DND-41 (cell line): ENCODE data around the gene DHRS4L2.

ENCODE experiments used
- ATAC-seq: fragments of 200-7000 bp; cut with Tn5 transposase; 3 replicates; pipeline ENCODE4 v1.9.1; 2021; ENCODE audit warnings: low read depth; ENCODE audit not compliant: insufficient read depth
- DNase-seq: peaks from one replicate; pipeline ENCODE4 v3.0.0-alpha.2; 2020
- H2AFZ ChIP-seq: 2 replicates; pipeline ENCODE4 v1.6.0; 2012; ENCODE audit warnings: low read depth, low read length
- H3K27ac ChIP-seq: 2 replicates; pipeline ENCODE4 v1.5.1; 2012; ENCODE audit warnings: low read length, inconsistent platforms
- H3K27me3 ChIP-seq: fragments of 200-600 bp; sonication (generic); 2 replicates; pipeline ENCODE4 v1.6.0; 2012; ENCODE audit warnings: low read length, mild to moderate bottlenecking, inconsistent platforms; ENCODE audit not compliant: insufficient read depth, poor library complexity
- H3K36me3 ChIP-seq: 2 replicates; pipeline ENCODE4 v1.5.1; 2012; ENCODE audit warnings: low read length, inconsistent platforms; ENCODE audit not compliant: insufficient read depth
- H3K4me1 ChIP-seq: 2 replicates; pipeline ENCODE4 v1.5.1; 2012; ENCODE audit warnings: mild to moderate bottlenecking, low read length; ENCODE audit not compliant: insufficient read depth
- H3K4me2 ChIP-seq: 2 replicates; pipeline ENCODE4 v1.6.0; 2012; ENCODE audit warnings: mild to moderate bottlenecking, moderate library complexity, low read length, inconsistent platforms; ENCODE audit not compliant: insufficient read depth
- H3K4me3 ChIP-seq, 2 experiments: fragments of 200-600 bp in 1 of 2; shearing (Covaris generic) in 1 of 2; 2 replicates each; pipeline ENCODE4 v1.5.1; 2012 to 2016; ENCODE audit warnings: inconsistent platforms in 2 of 2, low read length in 2 of 2, mild to moderate bottlenecking in 2 of 2, low read depth in 1 of 2, moderate library complexity in 1 of 2
- H3K79me2 ChIP-seq: 2 replicates; pipeline ENCODE4 v1.6.0; 2012; ENCODE audit warnings: low read length, inconsistent platforms; ENCODE audit not compliant: insufficient read depth
- H3K9ac ChIP-seq: 2 replicates; pipeline ENCODE4 v1.6.0; 2012; ENCODE audit warnings: low read depth, mild to moderate bottlenecking, inconsistent platforms, low read length, moderate library complexity
- H3K9me3 ChIP-seq: 2 replicates; pipeline ENCODE4 v1.5.1; 2012; ENCODE audit warnings: low read length, moderate library complexity, mild to moderate bottlenecking, inconsistent platforms; ENCODE audit not compliant: insufficient read depth, severe bottlenecking
- H4K20me1 ChIP-seq: 2 replicates; pipeline ENCODE4 v1.6.0; 2012; ENCODE audit warnings: low read length; ENCODE audit not compliant: insufficient read depth
- EZH2 ChIP-seq: IDR thresholded peaks from 3 replicates; pipeline ENCODE4 v1.6.1; 2012; ENCODE audit warnings: borderline replicate concordance, low read depth, mild to moderate bottlenecking, moderate library complexity, low read length, inconsistent platforms; ENCODE audit not compliant: severe bottlenecking
- TF ChIP-seq, protein P1 (sequence below): IDR thresholded peaks from 2 replicates; pipeline ENCODE4 v1.5.1; 2012; ENCODE audit warnings: borderline replicate concordance, low read length, moderate library complexity, mild to moderate bottlenecking; ENCODE audit not compliant: poor library complexity, severe bottlenecking; ENCODE audit errors: extremely low read depth

DHRS4L2 gene

DNA sequence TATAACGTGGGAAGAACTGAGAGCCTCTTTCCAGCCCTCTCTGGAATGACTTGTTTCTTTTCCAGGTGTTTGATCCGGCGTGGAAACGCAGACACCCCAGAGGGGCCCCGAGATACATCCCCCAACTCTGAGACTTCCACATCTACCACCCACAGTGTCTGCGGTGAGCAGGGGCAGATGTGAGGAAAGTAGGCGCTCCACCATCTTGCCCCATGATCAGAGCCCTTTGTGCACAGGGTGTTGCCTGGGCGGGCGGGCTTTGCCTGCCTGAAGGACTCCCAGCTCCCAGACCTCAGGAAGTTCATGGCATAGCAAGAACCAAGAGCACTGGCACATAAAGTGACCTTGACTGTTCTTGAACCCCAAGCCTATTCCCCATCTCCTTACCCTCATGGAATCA, 65.9 kb downstream of the DHRS4L2 start:
- Histone ChIP-seq H3K4me1 (peaks cover 26% of the 10 kb centered on the region), H3K27me3 (no peaks in the 10 kb centered on the region), H3K9ac (no peak overlapping the region), H4K20me1 (0 out of 2 replicates have a peak, but pooled peaks cover 2% of the 10 kb centered on the region), H2AFZ (no peak overlapping the region), H3K4me3 (no peak overlapping the region), H3K9me3 (no peaks in the 10 kb centered on the region), H3K4me2 (no peak overlapping the region), H3K27ac (no peak overlapping the region), H3K79me2 (no peaks in the 10 kb centered on the region), H3K36me3 (no peaks in the 10 kb centered on the region)
- DNase-seq (no peak), ATAC-seq (no peak)
- no peak for TF ChIP-seq EZH2
- TF ChIP-seq, protein P1, sequence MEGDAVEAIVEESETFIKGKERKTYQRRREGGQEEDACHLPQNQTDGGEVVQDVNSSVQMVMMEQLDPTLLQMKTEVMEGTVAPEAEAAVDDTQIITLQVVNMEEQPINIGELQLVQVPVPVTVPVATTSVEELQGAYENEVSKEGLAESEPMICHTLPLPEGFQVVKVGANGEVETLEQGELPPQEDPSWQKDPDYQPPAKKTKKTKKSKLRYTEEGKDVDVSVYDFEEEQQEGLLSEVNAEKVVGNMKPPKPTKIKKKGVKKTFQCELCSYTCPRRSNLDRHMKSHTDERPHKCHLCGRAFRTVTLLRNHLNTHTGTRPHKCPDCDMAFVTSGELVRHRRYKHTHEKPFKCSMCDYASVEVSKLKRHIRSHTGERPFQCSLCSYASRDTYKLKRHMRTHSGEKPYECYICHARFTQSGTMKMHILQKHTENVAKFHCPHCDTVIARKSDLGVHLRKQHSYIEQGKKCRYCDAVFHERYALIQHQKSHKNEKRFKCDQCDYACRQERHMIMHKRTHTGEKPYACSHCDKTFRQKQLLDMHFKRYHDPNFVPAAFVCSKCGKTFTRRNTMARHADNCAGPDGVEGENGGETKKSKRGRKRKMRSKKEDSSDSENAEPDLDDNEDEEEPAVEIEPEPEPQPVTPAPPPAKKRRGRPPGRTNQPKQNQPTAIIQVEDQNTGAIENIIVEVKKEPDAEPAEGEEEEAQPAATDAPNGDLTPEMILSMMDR = no peak
